Measurements from ENCODE around the gene BCL3. TPM values are rescaled to one million over a fixed set of nuclear protein-coding genes. Genes with fewer than 3 reads are reported as not detected.

Gene BCL3
- total RNA-seq, 4 donors from 2014 or later = 7.2 to 15.7 (median 8.5) TPM

DNA sequence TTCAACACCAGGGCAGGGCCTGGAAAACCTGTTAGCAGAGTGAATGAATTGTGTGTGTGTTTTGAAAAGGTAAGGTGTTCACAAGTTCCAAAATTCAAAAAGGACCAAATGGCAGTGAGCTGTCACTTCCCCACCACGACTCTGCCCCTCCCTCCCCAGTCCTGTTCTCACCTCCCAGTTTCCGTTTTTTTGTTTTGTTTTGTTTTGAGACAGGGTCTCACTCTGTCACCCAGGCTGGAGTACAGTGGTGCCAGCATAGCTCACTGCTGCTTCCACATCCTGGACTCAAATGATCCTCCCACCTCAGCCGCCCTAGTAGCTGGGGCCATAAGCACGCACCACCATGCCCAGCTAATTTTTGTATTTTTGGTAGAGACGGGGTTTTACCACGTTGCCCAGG lies 20.3 kb upstream of the BCL3 start:
- intact Hi-C loops (cut with DNase I; ENCODE audit: low total_unique reads) (no loop called here), in situ Hi-C loops (cut with MboI; ENCODE audit: low sequenced_read_pairs in 4 of 4) (no loop called here)
- no peaks in the 10 kb centered on the region for H3K36me3 ChIP-seq
- peaks cover 11 to 15% of the 10 kb centered on the region in 2 donors for H3K4me1 ChIP-seq
- H3K9me3 ChIP-seq = no peaks in the 10 kb centered on the region
- ATAC-seq (no peak), DNase-seq (no peak)
- no peaks in the 10 kb centered on the region for H3K27me3 ChIP-seq
- no peak overlapping the region for H3K4me3 ChIP-seq
- no peak overlapping the region for H3K27ac ChIP-seq
- TF ChIP-seq CTCF (IDR thresholded peaks at IDR 0.05 in 4 of 5, conservative IDR thresholded peaks at IDR 0.05 in 1 of 5) (no peak), POLR2A (IDR thresholded peaks at IDR 0.05) (no peak)

- no peak for DNase-seq
- no peak overlapping the region for H3K27ac ChIP-seq
- intact Hi-C loops (cut with DNase I; ENCODE audit: low total_unique reads) = no loop called here
These were observed 18.9 kb upstream of the BCL3 start for GRCh38 chr19:44729516-44730033.

GRCh38 chr19:44731081-44731480 lies 17.4 kb upstream of the BCL3 start:
- no peaks in the 10 kb centered on the region for H3K9me3 ChIP-seq
- no peak overlapping the region for H3K27ac ChIP-seq
- no peaks in the 10 kb centered on the region for H3K36me3 ChIP-seq
- TF ChIP-seq POLR2A (IDR thresholded peaks at IDR 0.05) = no peak
- TF ChIP-seq CTCF (IDR thresholded peaks at IDR 0.05 in 4 of 5, conservative IDR thresholded peaks at IDR 0.05 in 1 of 5) = no peak
- H3K27me3 ChIP-seq = no peaks in the 10 kb centered on the region
- DNase-seq (no peak), ATAC-seq (no peak)
- in situ Hi-C loops (cut with MboI; ENCODE audit: low sequenced_read_pairs in 4 of 4) (no loop called here), intact Hi-C loops (cut with DNase I; ENCODE audit: low total_unique reads) (no loop called here)
- H3K4me1 ChIP-seq = no peaks in the 10 kb centered on the region
- H3K4me3 ChIP-seq = no peak overlapping the region

More at GRCh38 chr19:44729516-44730033, 18.9 kb upstream of the BCL3 start:
- in situ Hi-C loops (cut with MboI; ENCODE audit: low sequenced_read_pairs in 4 of 4) = no loop called here
- no peak for ATAC-seq
- Histone ChIP-seq H3K4me3 (no peak overlapping the region), H3K36me3 (no peaks in the 10 kb centered on the region), H3K27me3 (no peaks in the 10 kb centered on the region), H3K9me3 (no peaks in the 10 kb centered on the region), H3K4me1 (peaks cover 4 to 7% of the 10 kb centered on the region in 2 donors)
- no peak for TF ChIP-seq CTCF (IDR thresholded peaks at IDR 0.05 in 4 of 5, conservative IDR thresholded peaks at IDR 0.05 in 1 of 5)
- TF ChIP-seq POLR2A (IDR thresholded peaks at IDR 0.05) = no peak

- DNase-seq = no peak
- no peak overlapping the region for H3K4me3 ChIP-seq
- ATAC-seq = no peak
- H3K27ac ChIP-seq = no peak overlapping the region
- no peaks in the 10 kb centered on the region for H3K9me3 ChIP-seq
- H3K4me1 ChIP-seq = no peaks in the 10 kb centered on the region
- H3K27me3 ChIP-seq = no peaks in the 10 kb centered on the region
- in situ Hi-C loops (cut with MboI; ENCODE audit: low sequenced_read_pairs in 4 of 4) = no loop called here
- intact Hi-C loops (cut with DNase I; ENCODE audit: low total_unique reads) = no loop called here
- TF ChIP-seq CTCF (IDR thresholded peaks at IDR 0.05 in 4 of 5, conservative IDR thresholded peaks at IDR 0.05 in 1 of 5) (no peak), POLR2A (IDR thresholded peaks at IDR 0.05) (no peak)
- H3K36me3 ChIP-seq = no peaks in the 10 kb centered on the region
These were observed 16.9 kb upstream of the BCL3 start for GRCh38 chr19:44731622-44732021.
